Measurements from ENCODE around the gene PABPC3. TPM values are rescaled to one million over a fixed set of nuclear protein-coding genes. Genes with fewer than 3 reads are reported as not detected.

PABPC3 gene
- total RNA-seq, 1 donor from 2014 or later = 0.45 TPM

- no peak overlapping the region for H3K4me2 ChIP-seq (ENCODE audit: low read length)
- H3K27me3 ChIP-seq (ENCODE audit: insufficient read depth, low read length) = peaks cover 6% of the 10 kb centered on the region
- H3K4me1 ChIP-seq (ENCODE audit: insufficient read depth, low read length) = no peaks in the 10 kb centered on the region
- H2AFZ ChIP-seq (ENCODE audit: low read depth, low read length) = no peak overlapping the region
- H3K79me2 ChIP-seq (ENCODE audit: insufficient read depth, low read length) = no peaks in the 10 kb centered on the region
- no peak overlapping the region for H3K27ac Mint-ChIP-seq (ENCODE audit: unreplicated experiment)
- no peak overlapping the region for H3K9ac ChIP-seq (ENCODE audit: low read length)
- H3K36me3 Mint-ChIP-seq (ENCODE audit: low read depth, unreplicated experiment) = no peaks in the 10 kb centered on the region
- H3K4me3 Mint-ChIP-seq (ENCODE audit: unreplicated experiment) = no peak overlapping the region
- no peak for TF ChIP-seq CTCF (IDR thresholded peaks at IDR 0.05; ENCODE audit: insufficient read depth, low read depth, low read length)
- no peak for TF ChIP-seq EZH2 (IDR thresholded peaks at IDR 0.05; ENCODE audit: insufficient read depth, low read length)
- H3K36me3 ChIP-seq (ENCODE audit: insufficient read depth, low read length) = no peaks in the 10 kb centered on the region
- H4K20me1 ChIP-seq (ENCODE audit: insufficient read depth, low read length) = no peaks in the 10 kb centered on the region
- no peak overlapping the region for H3K4me3 ChIP-seq (ENCODE audit: insufficient read depth, low read depth, low read length)
- DNase-seq (ENCODE audit: low read depth) (no peak), FAIRE-seq (no peak)
- H3K4me1 Mint-ChIP-seq (ENCODE audit: low read depth, unreplicated experiment) = no peaks in the 10 kb centered on the region
- no peak overlapping the region for H3K27ac ChIP-seq (ENCODE audit: low read depth, low read length)
- no peaks in the 10 kb centered on the region for H3K9me3 ChIP-seq (ENCODE audit: insufficient read depth, low read depth, low read length)
- H3K9me3 Mint-ChIP-seq (ENCODE audit: unreplicated experiment) = peaks cover 6% of the 10 kb centered on the region
- peaks cover 17% of the 10 kb centered on the region for H3K27me3 Mint-ChIP-seq (ENCODE audit: low read depth, unreplicated experiment)
Measured at GRCh38 chr13:25132751-25133390, 36.9 kb downstream of the PABPC3 start.

- no peak overlapping the region for H3K27ac ChIP-seq (ENCODE audit: low read depth, low read length)
- FAIRE-seq = no peak
- no peak overlapping the region for H3K4me2 ChIP-seq (ENCODE audit: low read length)
- no peak overlapping the region for H3K4me3 Mint-ChIP-seq (ENCODE audit: unreplicated experiment)
- no peak for DNase-seq (ENCODE audit: low read depth)
- H3K27me3 Mint-ChIP-seq (ENCODE audit: low read depth, unreplicated experiment) = peaks cover 17% of the 10 kb centered on the region
- H3K9me3 ChIP-seq (ENCODE audit: insufficient read depth, low read depth, low read length) = no peaks in the 10 kb centered on the region
- TF ChIP-seq CTCF (IDR thresholded peaks at IDR 0.05; ENCODE audit: insufficient read depth, low read depth, low read length) = no peak
- no peak for TF ChIP-seq EZH2 (IDR thresholded peaks at IDR 0.05; ENCODE audit: insufficient read depth, low read length)
- H3K9ac ChIP-seq (ENCODE audit: low read length) = no peak overlapping the region
- no peaks in the 10 kb centered on the region for H4K20me1 ChIP-seq (ENCODE audit: insufficient read depth, low read length)
- H3K27ac Mint-ChIP-seq (ENCODE audit: unreplicated experiment) = no peak overlapping the region
- no peaks in the 10 kb centered on the region for H3K4me1 ChIP-seq (ENCODE audit: insufficient read depth, low read length)
- H2AFZ ChIP-seq (ENCODE audit: low read depth, low read length) = no peak overlapping the region
- H3K79me2 ChIP-seq (ENCODE audit: insufficient read depth, low read length) = no peaks in the 10 kb centered on the region
- no peaks in the 10 kb centered on the region for H3K4me1 Mint-ChIP-seq (ENCODE audit: low read depth, unreplicated experiment)
- H3K36me3 Mint-ChIP-seq (ENCODE audit: low read depth, unreplicated experiment) = no peaks in the 10 kb centered on the region
- peaks cover 6% of the 10 kb centered on the region for H3K9me3 Mint-ChIP-seq (ENCODE audit: unreplicated experiment)
- no peaks in the 10 kb centered on the region for H3K36me3 ChIP-seq (ENCODE audit: insufficient read depth, low read length)
- no peak overlapping the region for H3K4me3 ChIP-seq (ENCODE audit: insufficient read depth, low read depth, low read length)
- peaks cover 6% of the 10 kb centered on the region for H3K27me3 ChIP-seq (ENCODE audit: insufficient read depth, low read length)
Measured at GRCh38 chr13:25135896-25136295, 40.0 kb downstream of the PABPC3 start.

Data from astrocyte (in vitro differentiated cells and primary cell).